C4-2B (cell line): ENCODE data around the gene WWOX.

Experiments
- CTCF ChIP-seq: fragments of 450-650 bp; conservative IDR thresholded peaks from 2 replicates; pipeline ENCODE4 v1.5.1; 2017; ENCODE audit warnings: mild to moderate bottlenecking
- ZFX ChIP-seq: fragments of 450-650 bp; IDR thresholded peaks from 2 replicates; pipeline ENCODE4 v1.6.1; 2017

GRCh38 chr16:78903843-78904242 is 804.4 kb downstream of the WWOX start:
- TF ChIP-seq CTCF (no peak), ZFX (no peak)
